ENCODE results near the gene CABP1. TPM values are rescaled to one million over a fixed set of nuclear protein-coding genes. Genes with fewer than 3 reads are reported as not detected.

CABP1 gene
- polyA plus RNA-seq, 4 donors = 2.3 to 6.6 (median 4.9) TPM

DNA sequence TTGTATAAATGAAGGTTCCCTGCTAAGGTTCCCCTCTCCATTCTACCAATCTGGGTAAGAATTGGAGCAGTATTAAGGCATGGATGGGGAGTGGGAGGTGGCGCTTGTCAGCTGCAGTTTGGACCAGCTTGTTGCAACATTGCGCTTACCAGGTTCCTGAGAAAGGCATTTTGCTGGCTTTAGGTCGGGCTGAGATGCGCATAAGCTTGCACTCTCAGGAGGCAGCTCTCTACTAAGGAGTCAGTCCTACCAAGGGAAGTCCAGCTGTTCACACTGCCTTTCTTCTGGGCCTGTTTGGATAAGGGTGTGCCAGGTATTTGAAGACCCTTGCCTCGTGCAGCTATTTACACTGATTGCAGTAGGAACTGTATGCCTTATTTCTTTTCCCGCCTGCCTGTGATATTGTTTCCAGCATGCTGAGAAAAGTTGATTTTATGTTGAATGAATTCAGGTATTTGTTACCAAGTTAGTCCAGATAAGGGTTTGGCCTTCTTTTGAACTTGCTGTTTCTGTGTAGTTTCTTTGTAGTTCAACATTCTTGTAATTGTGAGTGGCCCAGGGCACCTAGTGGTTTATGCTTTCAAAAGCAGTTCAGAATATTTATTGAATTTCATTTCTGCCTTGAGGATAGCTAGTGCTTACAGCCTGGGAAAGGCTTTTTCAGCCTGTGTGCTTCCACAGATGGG lies 49.1 kb downstream of the CABP1 start:
- no peak for DNase-seq (ENCODE audit: low read depth in 4 of 4, low spot score in 3 of 4)

DNA sequence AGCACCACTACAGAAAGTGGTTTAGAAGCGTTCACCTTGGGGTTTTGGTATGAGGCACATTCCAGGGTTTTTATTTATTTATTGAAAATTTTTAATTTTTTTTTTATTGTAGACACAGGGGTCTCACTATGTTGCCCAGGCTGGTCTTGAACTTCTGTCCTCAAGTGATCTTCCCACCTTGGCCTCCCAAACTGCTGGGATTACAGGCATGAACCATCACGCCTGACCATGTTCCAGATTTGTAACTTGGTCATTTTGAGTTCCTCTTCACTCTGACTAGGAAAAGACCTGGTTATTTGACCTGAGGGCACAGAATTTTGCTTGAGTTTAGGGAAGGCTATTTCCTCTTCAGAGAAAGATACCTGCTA lies 49.6 kb downstream of the CABP1 start:
- no peak for DNase-seq (ENCODE audit: low read depth in 4 of 4, low spot score in 3 of 4)

DNA sequence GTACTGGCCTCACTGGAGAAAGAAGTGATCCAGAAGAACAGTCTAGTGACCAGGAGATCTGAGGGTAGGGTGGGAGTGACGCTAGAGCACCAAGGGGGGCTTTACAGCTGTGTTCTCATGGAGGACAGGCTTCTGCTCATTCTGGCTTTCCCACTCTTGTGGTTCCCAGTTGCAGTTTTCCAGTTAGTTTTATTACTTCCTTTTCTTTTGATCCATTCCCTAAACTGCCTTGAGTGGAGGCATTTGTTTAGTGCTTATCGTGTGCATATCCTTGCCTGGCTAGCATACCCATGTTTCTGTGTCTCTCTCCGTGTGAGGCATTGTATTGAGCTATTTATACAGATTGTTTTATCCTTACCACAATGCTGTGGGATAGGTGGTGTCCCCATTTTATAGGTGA lies 50.6 kb downstream of the CABP1 start:
- DNase-seq (ENCODE audit: low read depth in 4 of 4, low spot score in 3 of 4) = no peak

DNA sequence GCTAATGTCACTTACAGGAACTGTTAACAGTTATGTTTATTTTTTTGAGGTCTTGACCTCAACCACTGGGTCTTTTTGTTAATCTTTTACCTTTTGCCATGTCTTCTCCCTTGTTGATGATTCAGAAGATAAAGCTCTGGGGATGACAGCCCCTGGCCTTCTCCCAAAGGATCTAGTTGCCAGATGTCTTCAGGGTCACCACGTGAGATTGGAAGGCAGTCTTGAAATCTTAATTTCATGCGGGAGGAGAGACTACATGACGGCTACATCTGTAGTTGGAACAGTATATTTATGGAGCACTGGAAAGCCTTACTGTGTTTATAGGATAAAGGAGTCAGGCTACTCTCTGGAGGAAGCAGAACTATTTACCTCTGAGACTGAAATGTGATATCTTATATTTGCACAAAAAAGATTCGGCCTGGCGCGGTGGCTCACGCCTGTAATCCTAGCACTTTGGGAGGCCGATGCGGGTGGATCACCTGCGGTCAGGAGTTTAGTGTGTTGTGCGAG lies 52.2 kb downstream of the CABP1 start:
- no peak for DNase-seq (ENCODE audit: low read depth in 4 of 4, low spot score in 3 of 4)

DNA sequence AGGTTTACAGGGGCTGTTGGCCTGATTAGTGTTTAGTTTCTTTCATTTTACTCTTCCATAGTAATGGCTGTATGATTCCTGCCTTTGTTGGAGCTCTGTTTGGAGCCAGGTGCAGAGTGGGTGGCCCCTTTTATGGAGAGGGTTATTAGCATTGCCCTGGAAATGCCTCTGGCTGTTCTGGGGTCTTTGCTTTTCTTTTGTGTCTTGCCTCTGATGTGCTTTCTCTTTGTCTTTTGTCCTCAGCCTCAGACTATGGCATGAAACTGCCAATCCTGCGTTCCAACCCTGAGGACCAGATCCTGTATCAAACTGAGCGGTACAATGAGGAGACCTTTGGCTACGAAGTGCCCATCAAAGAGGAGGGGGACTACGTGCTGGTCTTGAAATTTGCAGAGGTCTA lies 53.4 kb downstream of the CABP1 start:
- DNase-seq (ENCODE audit: low read depth in 4 of 4, low spot score in 3 of 4) = no peak

DNA sequence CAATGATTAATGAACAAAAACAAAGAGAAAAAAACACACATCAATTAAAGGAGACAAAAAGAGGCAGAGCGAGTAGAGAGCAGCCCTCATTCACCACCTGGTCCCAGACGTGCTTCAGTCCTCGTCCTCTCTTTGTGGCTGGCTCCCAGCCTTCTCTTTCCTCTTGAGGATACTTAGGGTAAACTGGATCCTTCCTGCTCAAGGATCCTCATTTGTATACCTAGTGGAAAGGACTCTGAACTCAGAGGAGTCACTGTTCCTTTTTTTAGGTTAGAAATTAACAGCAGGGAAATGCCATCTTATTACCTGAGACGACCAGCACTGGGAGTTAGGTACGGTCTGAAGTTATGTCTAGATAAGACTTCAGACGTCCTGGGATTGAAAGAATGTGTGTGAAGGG lies 56.2 kb downstream of the CABP1 start:
- no peak for DNase-seq (ENCODE audit: low read depth in 4 of 4, low spot score in 3 of 4)

DNA sequence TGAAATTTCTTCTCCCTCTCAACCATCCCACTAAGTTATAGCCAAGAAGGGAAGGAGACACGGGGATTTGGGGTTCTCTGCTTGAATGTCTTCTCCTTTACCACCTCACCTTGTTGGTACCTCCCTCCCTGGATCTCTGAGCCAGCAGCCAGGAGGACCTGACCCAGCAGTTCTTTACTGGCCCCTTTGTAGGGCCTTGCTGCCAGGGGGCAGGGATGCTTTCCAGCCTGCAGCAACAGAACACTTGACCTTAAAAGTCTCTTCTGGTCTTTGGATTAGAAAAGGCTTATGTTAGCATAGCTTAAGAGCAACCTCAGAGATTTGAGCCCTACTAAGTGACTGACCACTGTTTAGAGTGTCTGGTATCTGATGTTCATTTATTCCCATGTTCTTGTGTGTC lies 56.9 kb downstream of the CABP1 start:
- DNase-seq (ENCODE audit: low read depth in 4 of 4, low spot score in 3 of 4) = no peak

DNA sequence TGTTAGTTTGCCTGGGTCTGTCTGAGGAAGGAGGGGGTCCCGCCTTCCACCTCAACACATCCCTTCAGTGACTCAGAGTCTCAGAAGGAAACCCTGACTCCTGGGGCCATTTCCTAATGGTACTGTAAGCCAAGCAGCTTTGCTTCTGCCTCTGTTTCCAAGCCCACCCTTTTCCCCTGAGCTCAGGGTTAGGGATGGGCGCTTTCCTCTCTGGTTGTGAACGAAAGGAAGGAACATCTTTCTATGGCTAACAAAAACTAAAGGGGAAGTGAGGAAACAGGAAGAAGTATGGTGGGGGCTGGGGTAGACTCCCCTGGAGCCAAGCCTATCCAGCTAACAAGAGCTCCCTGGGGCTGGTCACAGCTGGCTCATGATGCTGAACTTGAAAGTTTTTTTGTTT lies 58.2 kb downstream of the CABP1 start:
- no peak for DNase-seq (ENCODE audit: low read depth in 4 of 4, low spot score in 3 of 4)

DNA sequence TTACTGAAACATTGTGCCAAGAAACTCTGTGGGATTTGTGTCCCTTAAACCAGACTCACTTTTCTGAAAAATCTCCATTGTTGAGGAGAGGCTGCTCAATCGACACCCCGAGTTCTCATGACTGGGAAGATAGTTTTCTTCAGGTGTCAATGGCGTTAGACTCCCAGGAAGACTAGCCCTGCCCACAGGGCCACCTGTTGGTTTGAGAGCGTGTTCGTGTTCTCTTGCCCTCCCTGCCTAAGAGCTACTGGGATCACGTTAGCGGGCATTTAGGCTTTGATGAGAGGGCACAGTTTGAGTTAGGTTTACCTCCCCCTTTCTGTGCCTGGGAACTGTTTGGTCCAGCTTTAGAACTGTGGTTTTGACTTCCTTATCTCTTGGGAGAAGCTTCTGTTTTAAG lies 59.1 kb downstream of the CABP1 start:
- DNase-seq (ENCODE audit: low read depth in 4 of 4, low spot score in 3 of 4) = no peak

DNA sequence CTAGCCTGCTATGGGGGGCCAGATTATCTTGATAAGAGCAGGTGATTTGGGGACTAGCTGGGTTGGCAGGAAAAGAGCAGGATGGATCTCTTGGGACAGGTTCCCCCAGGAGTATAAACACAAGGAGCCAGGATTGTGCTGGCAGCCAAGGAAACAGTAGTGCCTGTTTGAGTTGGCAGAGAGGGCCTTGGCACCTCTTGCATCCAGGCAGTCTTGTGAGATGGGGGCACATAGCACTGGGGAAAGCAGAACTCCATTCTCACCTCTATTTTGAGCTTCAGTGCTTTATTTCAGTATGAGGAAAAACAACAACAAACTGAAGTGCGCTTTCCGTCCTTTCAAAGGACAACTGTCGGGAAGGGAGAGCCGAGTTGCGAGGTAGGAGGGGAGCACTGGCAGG lies 60.5 kb downstream of the CABP1 start:
- DNase-seq (ENCODE audit: low read depth in 4 of 4, low spot score in 3 of 4) = no peak

DNA sequence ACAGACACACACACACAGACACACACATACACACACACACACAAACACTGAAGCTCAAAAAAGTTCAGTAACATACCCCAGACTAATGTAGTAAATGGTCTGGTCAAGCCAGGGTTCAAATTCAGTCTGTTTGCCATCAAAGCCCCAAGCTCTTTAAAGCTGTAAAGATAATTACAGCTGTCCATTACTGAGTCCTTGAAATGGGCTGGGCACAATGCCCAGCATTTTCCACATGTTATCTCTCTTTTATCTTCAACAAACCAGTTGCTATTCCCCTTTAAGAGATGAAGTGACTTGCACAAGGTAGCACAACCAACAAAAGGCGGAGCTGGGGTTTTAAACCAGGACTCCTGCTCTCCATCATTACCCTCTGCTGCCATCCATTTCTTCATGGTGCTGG lies 62.2 kb downstream of the CABP1 start:
- DNase-seq (ENCODE audit: low read depth in 4 of 4, low spot score in 3 of 4) = no peak

DNA sequence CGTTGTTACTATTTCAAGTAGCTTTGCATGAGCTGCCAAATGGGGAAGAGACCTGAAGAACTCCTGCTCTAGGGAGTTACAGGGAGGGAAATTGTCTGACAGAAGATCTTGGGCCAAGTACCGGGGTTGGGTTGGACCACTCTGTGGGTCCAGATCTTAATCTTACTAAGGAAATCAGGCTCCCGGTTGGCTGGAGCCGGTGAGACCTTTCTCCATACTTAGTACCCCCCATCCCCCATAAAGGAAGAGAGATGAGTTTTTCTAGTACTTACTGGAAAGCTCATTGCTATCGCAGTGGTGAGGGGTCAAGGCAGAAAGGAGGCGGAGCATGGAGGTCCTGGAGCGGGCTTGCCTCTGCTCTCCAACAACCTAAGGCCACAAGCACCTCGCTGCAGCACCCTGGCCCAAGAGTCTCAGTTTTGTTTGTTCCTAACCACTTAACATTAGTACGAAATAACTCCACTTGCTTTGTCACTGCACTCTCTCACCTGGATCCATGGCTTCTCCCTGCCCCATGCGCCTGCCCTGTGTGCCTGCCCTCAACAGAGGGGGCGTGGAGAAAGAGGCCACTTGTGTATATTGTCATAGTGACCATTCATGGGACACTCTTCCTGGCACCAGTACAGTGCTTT lies 63.0 kb downstream of the CABP1 start:
- DNase-seq (ENCODE audit: low read depth in 4 of 4, low spot score in 3 of 4) = no peak

DNA sequence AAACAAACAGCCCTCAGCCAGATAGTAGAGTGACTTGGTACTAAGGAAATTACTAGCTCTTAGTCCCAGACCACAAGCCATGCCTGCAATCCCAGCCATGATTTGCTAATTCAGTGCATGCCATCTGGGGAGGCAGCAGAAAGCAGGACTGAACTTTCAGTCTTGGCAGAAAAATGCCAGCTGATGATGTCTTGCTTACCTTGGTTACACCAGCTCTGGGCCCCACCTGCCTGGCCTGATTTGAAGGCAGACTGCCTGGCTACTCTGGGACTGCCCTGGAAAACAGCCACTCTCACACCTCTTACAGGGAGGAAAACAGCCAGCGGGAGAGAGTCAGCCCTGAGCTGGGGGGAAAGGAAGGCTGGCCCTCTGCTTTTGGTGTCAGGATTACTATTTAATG lies 65.2 kb downstream of the CABP1 start:
- no peak for DNase-seq (ENCODE audit: low read depth in 4 of 4, low spot score in 3 of 4)

DNA sequence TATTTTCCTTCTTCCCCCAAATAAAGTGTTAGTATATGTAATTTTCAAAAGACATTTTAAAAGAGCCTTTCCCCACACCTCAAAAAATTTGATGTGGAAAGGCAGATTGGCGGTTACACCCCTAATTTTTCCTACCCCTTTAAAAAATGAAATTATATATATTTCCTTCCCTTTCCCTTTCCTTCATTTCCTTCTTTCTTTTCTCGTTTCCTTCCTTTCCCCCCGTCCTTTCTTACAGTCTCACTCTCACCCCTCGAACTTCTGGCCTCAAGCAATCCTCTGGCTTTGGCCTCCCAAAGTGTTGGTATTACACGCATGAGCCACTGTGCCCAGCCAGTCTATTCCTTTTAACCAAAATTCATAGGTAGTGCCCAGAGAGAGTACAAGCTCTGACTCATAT lies 65.6 kb downstream of the CABP1 start:
- no peak for DNase-seq (ENCODE audit: low read depth in 4 of 4, low spot score in 3 of 4)

DNA sequence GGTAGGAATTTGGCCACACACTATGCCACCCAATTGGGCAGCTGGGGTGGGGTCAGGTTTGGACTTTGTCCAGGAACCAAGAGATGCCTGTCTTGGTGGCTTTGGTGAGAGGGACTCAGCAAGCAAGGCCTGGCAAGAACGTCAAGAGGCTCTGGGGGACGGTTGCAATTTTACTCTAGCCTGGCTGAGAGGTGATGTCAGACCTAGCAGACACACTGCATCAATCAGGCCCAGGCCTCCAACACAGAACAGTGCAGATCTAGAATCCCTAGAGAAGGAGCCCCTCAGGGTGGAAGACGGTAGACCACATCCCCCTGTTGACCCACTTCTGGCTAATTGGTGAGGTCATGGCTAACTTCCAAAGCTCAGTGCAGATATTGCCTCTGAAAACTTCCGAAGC lies 68.2 kb downstream of the CABP1 start:
- DNase-seq (ENCODE audit: low read depth in 4 of 4, low spot score in 3 of 4) = no peak

DNA sequence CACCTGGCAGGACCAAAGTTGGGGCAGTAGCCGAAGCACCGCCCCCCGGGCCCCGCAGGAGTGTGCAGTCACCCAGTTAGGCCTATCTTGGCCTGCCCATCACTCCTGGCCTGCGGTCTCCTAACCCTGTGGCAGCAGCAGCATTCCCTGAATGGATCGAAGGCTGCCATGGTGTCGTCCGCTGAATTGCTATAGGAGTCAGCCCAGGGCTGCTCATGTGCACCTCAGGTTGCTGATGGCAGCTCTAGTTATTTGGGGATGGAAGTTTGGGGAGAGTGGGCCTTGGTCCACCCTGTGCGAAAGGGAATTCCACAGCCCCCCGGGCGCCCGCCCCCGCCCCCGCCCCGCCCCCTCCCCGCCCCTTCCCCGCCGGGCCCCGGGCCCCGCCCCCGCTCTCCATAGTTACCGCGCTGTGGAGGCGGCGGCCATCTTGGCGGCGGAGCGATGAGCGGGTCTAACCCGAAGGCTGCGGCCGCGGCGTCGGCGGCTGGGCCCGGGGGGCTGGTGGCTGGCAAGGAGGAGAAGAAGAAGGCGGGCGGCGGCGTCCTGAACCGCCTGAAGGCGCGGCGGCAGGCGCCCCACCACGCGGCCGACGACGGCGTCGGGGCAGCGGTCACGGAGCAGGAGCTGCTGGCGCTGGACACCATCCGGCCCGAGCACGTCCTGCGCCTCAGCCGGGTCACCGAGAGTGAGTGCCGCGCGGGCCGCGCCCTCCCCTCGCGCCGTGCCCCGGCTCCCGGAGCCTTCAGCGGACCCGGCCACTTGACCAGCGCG lies 69.8 kb downstream of the CABP1 start, which contains the start of gene UNC119B:
TSS of gene UNC119B (plus strand) at position 428 of the 774 bp plus-strand sequence. CDS start at position 445, 17 bp downstream.
- peak in 1 of 4 donors; percentile 43 for DNase-seq (ENCODE audit: low read depth in 4 of 4, low spot score in 3 of 4)

DNA sequence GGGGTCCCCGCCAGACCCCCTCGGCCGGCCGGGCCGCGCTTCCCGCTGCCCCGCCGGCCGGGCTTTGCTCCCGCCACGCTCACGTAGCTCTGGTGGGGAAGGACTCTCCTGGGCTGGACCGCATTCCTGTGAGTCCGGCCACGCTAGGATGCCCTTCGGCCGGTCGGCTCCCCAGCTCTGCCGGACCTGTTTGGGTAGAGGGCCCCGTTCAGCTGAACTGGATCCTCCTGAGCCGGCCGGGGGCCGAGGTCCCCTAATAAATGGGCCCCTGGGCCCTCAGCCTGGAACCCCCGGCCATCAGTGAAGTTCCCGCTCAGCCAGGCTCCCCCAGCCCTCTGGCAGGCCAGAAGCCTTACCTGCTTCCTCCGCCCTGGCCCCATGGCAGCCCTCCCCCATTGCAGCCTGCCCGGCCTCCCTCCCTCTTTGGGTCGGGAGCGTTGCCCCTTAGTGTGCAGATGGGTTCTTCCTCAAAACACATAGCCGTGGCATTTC lies 70.4 kb downstream of the CABP1 start:
- DNase-seq (ENCODE audit: low read depth in 4 of 4, low spot score in 3 of 4) = no peak

DNA sequence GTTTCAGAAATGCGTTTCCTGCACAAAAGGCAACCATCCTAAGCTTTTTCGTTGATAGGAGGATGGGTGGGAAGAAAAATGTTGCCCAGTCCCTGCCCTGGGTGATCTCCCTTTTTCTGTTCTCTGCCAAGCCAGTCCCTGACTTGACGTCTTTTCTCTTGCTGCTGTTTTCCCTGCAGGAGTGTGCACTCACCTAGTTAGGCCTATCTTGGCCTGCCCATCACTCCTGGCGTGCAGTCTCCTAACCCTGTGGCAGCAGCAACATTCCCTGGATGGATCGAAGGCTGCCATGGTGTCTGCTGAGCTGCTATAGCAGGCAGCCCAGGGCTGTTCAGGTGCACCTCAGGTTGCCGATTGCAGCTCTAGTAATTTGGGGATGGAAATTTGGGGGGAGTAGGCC lies 71.0 kb downstream of the CABP1 start:
- no peak for DNase-seq (ENCODE audit: low read depth in 4 of 4, low spot score in 3 of 4)

DNA sequence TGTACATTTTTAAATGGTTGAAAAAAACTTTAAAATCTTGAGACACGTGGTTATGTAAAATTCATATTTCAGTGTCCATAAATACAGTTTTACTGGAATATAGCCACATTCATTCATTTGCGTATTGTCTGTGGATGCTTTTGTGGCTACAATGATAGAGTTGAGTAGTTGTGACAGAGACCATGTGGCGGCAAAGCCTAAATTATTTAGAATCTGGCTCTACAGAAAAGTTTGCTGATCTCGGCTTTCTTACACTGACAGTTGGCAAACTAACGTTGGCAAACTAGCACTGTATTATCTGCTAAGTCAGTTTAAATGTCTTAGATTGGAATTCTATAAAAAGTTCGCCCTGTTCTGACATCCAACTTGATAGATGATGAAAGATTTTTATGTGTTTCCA lies 72.2 kb downstream of the CABP1 start:
- DNase-seq (ENCODE audit: low read depth in 4 of 4, low spot score in 3 of 4) = no peak

DNA sequence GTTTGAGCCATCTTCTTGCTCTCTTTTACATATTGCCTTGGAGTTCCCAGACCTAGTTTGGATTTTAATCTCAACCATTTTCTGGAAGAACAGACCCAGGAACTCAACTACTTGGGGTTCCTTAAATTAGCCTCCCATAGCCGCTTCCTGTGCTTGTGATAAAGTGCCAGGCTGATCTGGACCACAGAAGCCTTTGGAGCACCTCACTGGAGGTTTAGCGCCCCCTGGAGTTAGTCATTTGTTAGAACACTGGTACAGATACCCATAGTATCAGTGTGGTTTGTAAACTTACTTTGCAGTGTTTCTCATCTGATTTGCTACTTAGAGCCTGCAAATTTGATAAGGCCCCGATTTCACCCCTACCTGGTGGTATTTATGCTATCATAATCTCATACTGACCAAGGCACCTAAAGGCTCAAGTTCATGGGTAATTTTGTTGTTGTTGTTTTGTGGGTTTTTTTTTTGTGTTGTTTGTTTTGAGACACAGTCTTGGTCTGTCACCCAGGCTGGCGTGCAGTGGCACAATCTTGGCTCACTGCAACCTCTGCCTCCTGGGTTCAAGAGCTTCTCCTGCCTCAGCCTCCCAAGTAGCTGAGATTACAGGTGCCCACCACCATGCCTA lies 73.5 kb downstream of the CABP1 start:
- peak in 3 of 4 donors; percentile 50 to 70 (median 61) for DNase-seq (ENCODE audit: low read depth in 4 of 4, low spot score in 3 of 4)

Data from left renal pelvis (tissue), 4 donors.